GM21825 (cell line): ENCODE data around the gene PRLR.
"Not testable (repeated sequence)": the region's sequence is repeated elsewhere in the genome, so short reads cannot be mapped to it uniquely, and the experiment has no call there.

ENCODE experiments used
- ATAC-seq: cut with Tn5 transposase; IDR thresholded peaks from one replicate; pipeline ENCODE4 v1.9.1; 2021; ENCODE audit warnings: mild to moderate bottlenecking, moderate library complexity; ENCODE audit not compliant: unreplicated experiment

Gene PRLR

DNA sequence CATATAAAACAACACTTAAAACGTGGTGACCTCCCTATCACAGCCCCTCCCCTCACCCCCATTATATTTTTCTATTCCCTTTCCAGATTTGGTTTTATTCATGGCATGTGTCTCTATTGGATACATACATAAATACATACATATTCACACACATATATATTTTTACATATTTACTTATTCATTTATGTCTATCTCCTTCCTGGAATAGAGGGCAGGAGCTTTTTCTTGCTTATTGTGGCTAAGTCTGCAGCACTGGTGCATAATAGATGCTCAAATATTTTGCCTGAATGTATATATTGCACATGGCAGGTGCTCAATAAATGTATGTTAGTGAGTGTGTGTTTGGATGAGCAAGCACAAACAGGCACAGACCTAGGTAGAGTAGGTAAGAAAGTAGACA lies 185.0 kb downstream of the PRLR start:
- ATAC-seq = no peak

DNA sequence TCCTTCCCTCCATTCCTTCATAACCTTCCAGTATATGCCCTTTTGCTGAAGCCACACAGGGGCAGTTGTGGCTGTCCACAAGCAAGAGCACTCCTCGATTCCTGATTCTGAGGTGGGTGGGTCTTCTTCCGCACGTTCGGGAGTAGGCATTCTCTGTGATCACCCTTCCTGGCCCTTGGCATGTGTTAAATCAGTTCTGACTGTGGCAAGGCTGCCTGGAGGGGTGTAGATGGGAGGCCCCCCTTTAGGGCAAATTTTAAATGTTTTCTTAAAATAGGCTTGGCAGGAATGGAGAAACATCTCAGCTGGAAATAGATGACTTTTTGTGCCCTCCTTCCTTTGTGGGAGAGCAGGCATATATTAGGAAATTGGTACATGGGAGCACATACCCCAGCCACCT lies 185.6 kb downstream of the PRLR start:
- ATAC-seq = no peak

DNA sequence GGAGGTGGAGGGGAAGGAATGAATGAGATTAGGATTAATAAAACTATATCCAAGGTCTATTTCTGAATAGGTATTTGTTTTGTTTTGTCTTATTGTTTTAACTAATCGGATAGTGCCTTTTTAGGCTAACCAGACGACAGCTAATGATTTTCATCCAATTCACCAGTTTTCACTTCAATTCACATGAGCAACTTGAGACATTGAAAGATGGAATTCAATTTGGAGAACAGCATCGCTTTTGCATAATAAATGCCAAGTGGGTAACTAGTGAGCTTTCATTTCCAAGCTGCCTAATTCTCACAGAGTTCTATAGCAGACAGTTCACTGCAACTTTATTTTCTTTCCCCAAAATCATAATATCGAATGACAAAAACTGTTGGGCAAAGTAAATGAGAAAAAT lies 187.5 kb downstream of the PRLR start:
- no peak for ATAC-seq

DNA sequence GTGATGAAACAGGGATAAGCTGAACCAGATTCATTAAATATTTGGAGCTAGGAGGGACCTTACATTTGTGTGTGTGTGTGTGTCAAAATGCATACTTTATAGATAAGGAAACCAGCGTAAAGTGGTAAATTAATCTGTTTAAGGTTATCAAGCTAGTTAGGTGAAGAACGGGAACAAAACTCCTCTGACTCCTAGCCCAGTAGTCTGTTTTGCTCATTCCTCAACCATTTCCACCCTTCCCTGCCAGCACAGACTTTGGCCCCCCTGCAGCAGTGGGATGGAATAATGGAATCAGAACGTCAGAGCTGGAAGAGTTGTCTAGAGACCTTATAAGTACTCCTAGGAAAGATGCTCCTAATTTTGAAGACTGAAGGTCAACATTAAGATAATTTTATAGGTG lies 189.0 kb downstream of the PRLR start:
- ATAC-seq = no peak

DNA sequence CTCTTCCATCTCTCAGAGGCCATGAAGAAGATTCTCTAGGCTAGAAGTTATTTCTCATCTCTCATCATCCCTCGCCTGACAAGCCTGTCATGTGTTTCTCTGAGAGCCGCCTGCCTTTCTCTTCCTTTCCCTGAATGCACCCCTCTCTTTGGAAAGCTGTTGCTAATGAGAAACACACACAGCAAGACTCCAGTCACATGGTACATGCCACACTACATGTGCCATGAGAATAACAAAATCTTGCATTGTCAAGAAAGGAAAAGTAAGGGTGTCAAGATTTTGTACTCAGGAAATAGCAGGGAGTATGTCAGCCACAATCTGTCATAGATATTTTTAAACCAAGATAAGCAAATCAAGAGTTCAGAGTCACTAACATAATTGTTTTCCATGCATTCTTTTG lies 191.4 kb downstream of the PRLR start:
- no peak for ATAC-seq

DNA sequence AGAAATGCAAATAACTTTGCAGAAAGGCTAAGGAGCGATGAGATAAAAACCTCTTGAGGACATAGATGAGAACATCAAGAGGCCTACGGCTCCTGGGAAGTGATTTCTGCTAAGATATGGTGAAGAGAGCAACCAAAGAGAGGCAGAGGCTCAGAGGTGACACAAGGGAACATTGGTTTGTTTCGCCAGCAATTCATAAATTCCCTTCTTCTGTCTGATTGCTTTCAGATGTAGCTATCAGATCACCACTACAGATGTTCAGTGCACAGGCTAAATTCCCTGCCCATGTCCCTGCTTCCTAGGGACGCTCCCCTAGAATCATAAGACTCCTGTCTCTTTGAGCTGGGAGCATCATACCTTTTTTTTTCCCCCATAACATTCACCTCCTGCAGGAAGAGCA lies 193.8 kb downstream of the PRLR start:
- ATAC-seq = no peak

DNA sequence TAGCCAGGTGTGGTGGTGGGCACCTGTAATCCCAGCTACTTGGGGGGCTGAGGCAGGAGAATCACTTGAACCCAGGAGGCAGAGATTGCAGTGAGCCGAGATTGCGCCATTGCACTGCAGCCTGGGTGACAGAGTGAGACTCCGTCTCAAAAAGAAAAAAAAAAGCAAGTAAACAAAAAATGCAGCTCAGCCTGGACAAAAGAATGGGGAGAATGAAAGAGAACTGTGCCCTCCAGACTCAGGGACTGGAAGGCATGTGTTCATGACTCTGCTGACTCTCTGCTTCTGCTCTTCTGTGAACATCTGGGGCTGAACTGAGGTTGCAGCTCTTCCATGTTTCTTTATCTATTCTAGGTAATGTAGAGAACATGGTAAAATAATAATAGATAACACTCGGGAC lies 194.4 kb downstream of the PRLR start:
- not testable (repeated sequence) for ATAC-seq

DNA sequence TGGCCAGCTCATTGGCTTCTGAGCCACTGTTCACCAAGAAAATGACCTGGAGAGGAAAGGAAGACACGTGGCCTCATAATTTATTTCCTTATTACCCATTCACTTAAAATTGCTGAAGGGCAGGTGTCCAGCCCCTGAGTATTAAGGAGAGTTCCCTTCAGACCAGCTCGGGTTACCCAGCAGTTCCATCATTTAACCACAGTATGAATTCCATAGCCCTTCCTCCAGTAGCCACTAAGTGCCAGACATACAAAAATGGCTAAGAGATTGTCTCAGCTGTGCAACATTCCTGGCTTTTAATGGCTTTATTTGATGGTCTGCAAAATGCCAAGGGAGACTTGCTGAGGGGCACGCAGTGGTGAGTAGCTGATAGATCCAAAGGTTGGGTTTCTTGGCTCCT lies 195.0 kb downstream of the PRLR start:
- ATAC-seq = no peak

DNA sequence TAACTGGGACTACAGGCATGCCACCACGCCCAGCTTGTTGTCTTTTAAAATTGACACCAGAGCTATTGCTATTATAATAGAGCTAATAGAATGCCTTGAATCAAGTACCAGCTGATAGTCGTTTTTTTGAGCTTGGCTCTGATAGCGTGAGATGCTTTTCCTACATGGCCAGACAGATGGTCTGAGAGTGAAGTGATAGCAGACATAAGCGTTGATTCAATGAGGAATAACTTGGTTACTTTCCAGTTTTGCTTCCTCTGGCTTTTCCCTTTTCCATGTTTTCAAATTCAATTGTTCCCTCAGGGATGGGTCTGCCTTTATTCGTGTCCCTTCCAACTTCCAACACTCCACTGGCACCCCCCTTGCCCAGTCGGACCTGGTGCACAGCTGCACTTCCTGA lies 197.9 kb downstream of the PRLR start:
- ATAC-seq = no peak

DNA sequence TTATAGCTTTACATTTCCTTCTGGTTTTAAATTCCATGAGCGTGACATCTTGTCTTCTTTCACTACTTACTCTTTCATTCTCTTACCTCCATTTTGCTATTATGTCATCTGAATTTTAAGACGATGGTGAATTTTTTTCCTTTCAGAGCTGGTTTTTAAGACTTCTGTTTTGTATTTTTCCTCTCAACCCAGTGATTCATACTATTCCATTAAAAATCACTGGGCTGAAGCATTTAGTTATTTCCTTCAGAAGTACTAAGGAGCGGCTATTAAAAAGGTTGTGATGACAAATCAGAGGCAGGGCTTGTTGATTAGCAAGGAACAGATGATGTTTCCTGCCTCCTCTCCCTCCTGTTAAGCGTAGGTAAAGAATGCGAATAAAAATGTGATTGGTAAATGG lies 199.0 kb downstream of the PRLR start:
- no peak for ATAC-seq

DNA sequence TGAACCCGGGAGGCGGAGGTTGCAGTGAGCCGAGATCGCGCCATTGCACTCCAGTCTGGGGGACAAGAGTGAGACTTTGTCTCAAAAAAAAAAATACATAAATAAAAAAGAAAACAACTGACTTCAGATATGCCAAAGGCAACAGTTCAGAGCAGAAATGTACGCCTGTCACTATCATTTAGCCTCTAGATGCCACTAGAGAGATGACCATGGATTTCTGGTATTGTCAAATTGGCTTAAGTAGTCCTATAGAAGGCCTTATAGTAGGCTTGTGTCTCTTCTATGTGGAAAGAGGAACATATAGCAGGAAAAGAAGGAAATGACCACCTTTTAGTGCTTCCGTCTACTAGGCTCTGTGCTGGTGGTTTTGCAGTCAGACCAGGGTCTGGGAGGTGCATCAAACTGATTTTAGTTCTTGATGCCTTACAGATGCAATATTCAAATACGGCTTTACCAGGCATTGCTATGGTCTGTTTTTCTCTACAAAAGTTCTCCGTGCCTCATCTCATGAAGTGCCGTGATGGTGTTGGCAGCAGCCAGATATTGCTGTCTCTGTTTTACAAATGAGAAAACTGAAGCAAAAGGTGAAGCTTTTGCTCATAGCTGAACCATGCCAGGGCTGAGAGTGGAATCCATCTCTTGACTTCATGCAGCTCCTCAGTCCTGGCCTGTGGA lies 199.7 kb downstream of the PRLR start:
- no peak for ATAC-seq

DNA sequence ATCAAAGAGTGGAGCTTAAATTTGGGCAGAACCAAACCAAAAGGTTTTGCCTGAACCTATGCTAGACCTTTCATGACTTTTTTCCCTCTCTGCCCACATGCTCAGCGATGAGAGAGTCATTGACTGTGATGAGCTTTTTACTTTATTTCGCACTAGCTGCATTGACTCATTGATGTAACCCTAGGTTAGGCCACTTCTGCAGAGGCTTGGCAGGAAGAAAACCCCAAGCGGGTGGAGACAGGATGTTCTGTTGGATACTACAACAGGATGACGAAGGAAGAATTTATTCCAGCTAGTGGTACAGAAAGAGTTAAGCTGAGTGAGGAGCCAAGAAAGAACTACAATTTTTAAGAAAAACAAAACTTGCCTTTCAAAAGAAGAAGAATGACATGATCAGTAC lies 201.0 kb downstream of the PRLR start:
- no peak for ATAC-seq

DNA sequence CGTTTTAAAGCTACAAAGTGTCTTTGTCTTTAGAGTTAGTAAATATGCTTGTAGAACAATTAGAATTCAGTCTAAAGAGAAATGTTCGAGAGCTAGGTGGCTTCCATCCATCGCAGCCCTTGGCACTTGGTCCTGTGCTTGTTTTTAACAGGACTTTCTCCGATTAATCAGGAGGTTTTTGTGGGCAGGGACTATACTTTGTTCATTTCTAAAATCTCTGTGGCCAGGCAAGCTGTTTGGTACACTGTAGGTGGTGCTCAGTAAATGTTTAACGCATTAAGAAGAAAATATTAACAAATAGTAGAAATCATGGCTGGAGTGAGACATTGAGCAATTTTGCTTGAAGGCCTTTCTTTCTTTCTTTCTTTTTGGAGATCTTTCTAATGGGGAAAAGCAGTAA lies 203.3 kb downstream of the PRLR start:
- no peak for ATAC-seq

DNA sequence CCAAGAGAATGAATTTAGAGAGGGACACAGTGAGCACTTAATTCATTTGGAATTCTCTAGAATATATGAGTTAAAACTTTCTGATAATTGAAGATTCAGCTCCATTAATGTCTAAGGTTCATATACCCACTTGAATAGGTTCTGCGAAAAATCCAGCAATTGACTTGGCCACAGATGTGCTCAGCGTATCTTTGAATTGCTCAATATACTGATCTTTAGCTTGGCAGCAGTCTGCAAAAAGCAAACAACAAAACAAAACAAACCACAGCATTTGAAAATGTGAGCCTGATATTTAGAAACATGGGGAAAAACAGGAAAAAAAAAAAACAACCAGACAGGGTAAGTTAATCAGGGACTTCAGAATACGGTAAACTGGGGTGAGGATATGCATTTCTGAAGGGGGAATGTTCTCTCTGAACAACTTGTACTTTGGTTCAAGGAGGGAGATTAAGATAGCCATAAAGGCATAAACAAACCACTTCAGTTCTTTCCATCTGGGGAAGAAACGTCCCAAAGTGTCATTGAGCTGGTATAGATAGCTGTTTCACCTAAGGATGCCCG lies 203.9 kb downstream of the PRLR start:
- ATAC-seq = no peak

DNA sequence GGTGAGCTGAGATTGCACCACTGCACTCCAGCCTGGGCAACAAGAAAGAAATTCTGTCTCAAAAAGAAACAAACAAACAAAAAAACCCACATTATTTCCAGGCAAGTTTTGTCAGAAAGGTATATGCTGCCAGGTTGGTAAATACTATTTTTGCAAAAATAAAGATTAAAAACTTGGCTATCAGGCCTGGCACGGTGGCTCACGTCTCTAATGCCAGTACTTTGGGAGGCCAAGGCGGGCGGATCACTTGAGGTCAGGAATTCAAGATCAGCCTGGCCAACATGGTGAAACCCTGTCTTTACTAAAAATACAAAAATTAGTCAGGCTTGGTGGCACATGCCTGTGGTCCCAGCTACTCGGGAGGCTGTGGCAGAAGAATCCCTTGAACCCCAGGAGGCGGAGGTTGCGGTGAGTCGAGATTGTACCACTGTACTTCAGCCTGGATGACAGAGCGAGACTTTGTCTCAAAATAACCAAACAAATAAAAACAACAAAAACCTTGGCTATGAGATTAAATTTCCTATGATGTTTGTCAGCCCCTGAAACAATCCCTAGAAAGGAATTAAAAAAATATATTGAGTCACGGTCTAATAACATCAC lies 205.3 kb downstream of the PRLR start:
- ATAC-seq = no peak

DNA sequence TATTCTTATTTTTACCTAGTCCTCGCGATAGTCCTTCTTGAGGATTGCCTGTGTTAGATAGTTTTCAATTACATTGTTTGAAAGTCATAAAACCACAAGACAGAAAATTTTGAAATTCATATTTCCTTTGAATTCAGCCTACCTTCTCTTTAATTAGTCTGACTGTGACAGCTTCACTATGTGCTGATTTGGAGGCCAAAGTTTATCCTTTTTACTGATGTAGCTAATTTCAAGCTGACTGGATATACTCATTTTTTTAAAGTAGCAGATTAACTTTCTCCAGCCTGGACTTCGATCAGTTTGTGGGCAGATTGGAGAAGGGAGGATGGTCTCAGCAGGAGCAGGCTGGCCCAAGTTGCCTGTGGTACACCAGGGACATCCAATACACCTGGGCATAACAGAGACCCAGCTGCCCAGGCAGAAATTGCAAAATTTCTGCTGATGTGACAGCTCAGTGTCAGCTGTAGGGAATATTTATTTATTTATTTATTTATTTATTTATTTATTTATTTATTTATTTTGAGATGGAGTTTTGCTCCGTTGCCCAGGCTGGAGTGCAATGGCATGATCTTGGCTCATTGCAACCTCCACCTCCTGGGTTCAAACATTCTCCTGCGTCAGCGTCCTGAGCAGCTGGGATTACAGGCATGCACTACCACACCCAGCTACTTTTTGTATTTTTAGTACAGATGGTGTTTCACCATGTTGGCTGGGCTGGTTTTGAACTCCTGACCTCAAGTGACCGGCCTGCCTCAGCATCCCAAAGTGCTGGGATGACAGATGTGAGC lies 206.7 kb downstream of the PRLR start:
- no peak for ATAC-seq

DNA sequence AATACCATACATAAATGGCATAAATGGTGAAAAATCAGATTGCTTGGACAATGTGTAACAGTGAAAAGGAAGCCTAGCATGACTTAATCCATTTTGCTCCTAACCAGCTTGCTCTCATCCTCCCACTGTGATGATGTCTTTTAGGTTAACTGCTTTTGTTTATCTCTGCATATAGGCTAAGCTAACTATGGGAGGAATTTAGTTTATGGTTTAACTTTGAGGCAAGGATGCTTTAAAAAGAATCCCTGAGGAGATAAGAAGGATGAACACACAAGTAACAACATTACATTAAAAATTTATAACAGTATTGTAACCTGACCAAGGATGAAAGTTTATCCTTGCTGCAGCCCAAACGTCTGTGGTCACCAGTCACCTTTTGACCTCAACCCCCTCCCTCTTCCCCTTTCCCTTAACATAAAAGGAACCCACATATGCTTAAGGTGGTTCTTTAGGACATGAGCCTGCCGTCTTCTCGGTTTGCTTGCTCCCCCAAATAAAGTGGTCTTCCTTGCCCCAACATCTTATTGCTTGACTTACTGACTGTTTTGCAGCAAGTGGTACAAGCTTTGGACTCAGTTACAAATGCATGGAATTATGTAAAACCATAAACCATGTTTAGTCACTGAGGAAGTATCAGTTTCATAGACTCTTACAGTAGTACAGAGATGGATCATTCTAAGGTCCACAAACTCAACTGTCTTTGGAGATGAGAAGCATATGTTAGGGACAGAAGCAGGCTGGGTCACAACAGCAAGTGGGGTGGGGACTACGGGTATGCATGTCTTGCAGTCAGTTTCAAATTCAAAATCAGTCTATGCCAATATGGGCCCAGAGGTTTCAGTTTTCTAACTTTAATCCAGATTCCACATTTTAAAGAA lies 213.9 kb downstream of the PRLR start:
- ATAC-seq = no peak

DNA sequence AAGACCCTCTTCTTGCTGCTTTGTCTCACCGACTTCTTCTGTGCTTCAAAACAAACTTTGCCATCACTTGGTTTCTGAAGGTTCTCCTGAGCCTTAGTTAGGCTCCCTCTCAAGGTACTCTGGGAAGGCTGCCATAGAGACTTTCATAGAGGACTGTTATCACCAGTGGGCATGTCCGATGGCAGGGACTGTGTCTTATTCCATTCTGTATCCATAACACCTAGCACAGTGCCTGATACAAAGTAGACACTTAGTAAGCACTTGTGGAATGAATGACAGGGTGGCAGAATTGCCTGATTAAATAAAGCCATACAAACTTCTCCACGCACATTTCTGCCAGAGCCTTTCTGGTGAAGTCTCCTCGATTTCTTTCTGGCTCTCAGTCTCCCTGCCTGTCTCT lies 215.2 kb downstream of the PRLR start:
- no peak for ATAC-seq

DNA sequence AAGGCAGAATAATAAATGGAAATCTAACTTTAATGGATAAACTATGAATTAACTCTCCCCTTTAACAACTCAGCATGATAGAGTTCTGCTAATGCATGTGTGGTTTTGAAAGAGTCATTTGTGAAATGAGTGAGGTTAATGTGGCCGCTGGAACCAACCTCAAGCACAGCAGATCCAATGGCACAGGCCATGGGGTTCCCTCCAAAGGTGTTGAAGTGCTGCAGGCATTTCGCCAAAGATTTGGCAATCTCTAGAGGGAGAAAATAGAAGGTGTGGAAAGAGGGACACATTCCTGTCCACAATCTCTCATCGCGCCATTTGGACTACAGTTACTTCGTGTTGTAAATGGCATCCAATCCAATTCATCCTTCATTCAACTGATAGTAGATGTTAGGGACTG lies 217.5 kb downstream of the PRLR start:
- no peak for ATAC-seq

DNA sequence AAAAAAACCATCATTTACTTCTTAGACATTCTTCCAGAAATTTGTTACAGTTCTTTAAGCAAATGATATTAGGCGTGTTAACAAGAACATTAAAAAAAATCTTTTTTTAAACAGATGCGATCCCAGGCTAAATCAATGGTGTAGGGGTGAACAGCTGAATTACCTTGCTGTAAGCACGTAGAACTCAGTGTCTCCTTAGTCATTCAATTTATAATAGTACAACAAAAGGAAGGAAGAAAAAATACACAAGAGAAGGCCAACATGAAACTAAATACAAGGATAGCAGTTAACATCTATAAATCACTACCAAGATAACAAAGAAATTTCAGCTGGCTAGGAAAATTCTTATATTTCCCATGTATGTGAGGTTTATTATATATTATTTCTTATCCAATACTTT lies 217.9 kb downstream of the PRLR start:
- ATAC-seq = no peak

DNA sequence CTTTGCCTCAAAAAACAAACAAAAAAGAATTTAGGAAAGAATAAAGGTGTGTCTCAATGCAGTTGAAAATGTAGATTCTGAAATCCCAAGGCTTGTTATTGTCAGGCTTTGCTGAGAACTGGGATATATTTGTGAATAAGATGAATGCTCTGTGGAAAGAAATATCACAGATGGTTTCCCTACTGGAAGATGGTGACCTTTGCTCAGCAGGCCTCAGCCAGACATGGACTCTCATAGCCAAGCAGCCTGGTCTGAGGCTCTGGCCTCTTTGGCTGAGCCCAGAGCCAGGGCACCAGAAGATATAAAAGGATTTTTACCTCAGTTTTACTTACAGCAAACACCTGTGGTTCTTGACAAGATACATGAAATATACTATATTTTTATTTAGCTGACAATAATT lies 219.6 kb downstream of the PRLR start:
- no peak for ATAC-seq
